HUES64 (cell line): Measurements from ENCODE around the gene PDK2.

Experiments used
- H3K27ac ChIP-seq: 2 replicates; pipeline ENCODE4 v1.7.0; 2013; ENCODE audit warnings: low read depth, low read length, inconsistent platforms
- H3K27me3 ChIP-seq: 2 replicates; pipeline ENCODE4 v1.6.1; 2013; ENCODE audit warnings: mild to moderate bottlenecking, low read length; ENCODE audit not compliant: insufficient read depth
- H3K36me3 ChIP-seq: 2 replicates; pipeline ENCODE4 v1.6.1; 2013; ENCODE audit warnings: mild to moderate bottlenecking, low read length; ENCODE audit not compliant: insufficient read depth
- H3K4me1 ChIP-seq: 2 replicates; pipeline ENCODE4 v1.6.1; 2013; ENCODE audit warnings: mild to moderate bottlenecking, low read length, moderate library complexity; ENCODE audit not compliant: insufficient read depth
- H3K4me3 ChIP-seq: 2 replicates; pipeline ENCODE4 v1.5.1; 2013; ENCODE audit warnings: mild to moderate bottlenecking, low read length, moderate library complexity
- H3K9ac ChIP-seq: 2 replicates; pipeline ENCODE4 v1.6.1; 2013; ENCODE audit warnings: mild to moderate bottlenecking, low read depth, low read length
- H3K9me3 ChIP-seq: 2 replicates; pipeline ENCODE4 v1.6.1; 2013; ENCODE audit warnings: low read depth, low read length; ENCODE audit not compliant: insufficient read depth
- WGBS: fragments of 150-250, 120-280 bp; methylation state at CpG from one replicate; pipeline ENCODE4 v1.1.7; 2013; ENCODE audit warnings: missing lambda C conversion rate; 5-methylcytosine and 5-hydroxymethylcytosine counted together

Gene PDK2

DNA sequence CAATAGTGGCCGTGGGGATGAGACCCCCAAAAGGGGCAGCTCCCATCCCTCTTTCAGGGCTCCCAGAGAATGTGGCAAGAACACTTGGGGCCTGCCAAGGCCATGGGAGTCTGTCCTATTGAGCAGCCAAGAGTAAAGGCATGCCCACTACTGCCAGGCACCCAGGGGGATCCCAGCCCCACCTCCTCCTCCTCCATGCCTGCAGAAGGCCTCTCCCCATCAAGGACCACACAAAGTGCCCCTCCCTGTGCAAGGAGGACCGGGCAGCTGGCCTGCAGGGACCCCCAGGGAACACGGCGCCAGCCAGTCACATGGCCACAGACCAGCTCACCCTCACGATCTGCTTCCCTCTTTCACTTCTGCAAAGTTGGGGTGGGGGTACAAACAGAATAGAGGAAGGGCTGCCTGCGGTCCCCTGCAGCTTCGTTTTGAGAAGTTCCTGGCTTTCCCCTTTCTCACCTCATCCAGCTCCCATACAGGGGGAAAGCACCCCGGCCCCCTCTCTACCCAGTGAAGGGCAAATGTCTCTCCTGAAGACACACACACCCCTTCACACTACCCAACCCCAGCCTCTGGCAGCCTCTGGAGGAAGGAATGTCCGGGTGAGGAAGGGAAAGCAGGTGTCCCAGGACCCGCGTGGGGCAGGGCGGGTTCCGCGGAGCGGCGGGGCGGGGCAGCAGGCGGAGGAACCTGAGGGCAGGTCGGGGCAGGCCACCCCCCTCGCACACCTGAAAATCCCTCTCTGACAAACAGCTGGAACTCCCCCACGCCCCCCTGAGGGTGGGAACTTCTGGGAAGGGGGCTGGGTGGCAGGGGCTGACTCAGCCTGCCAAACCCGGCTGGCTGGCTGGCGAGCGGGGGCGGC is 53.3 kb downstream of the PDK2 start:
- no peak overlapping the region for H3K27ac ChIP-seq

DNA sequence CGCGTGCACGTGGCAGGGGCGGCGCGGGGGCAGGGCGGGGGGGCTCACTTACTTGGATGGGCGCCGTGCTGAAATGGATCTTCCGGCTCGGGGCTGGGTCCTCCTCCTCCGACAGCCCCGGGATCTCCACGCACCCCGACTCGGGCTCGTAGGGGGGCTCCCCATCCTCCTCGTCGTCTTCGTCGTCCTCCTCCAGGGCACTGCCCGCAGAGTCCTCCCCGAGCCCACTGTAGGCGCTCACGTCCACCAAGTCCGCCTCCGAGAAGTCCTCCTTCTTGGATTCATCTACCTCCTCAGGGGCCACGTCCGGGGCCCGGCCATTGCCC is 53.9 kb downstream of the PDK2 start:
- Histone ChIP-seq H3K27ac (no peak overlapping the region), H3K9me3 (no peaks in the 10 kb centered on the region), H3K9ac (no peak overlapping the region), H3K27me3 (peaks cover 17% of the 10 kb centered on the region), H3K4me1 (peaks cover 17% of the 10 kb centered on the region; the same call in 1 of the 2 replicates), H3K36me3 (peaks cover 10% of the 10 kb centered on the region; the same call in 1 of the 2 replicates), H3K4me3 (peak overlapping the region; percentile 69)
- WGBS: under 1% methylated on average over 30 of the region's 30 CpGs

More for the DNA sequence above, 53.3 kb downstream of the PDK2 start:
- 7% methylated on average over 25 of the region's 25 CpGs for WGBS
- no peaks in the 10 kb centered on the region for H3K9me3 ChIP-seq
- peaks cover 17% of the 10 kb centered on the region; the same call in 1 of the 2 replicates for H3K4me1 ChIP-seq
- H3K36me3 ChIP-seq: peaks cover 15% of the 10 kb centered on the region; the same call in 1 of the 2 replicates
- H3K27me3 ChIP-seq: peaks cover 17% of the 10 kb centered on the region
- peak overlapping the region; percentile 69 for H3K4me3 ChIP-seq
- H3K9ac ChIP-seq: no peak overlapping the region

DNA sequence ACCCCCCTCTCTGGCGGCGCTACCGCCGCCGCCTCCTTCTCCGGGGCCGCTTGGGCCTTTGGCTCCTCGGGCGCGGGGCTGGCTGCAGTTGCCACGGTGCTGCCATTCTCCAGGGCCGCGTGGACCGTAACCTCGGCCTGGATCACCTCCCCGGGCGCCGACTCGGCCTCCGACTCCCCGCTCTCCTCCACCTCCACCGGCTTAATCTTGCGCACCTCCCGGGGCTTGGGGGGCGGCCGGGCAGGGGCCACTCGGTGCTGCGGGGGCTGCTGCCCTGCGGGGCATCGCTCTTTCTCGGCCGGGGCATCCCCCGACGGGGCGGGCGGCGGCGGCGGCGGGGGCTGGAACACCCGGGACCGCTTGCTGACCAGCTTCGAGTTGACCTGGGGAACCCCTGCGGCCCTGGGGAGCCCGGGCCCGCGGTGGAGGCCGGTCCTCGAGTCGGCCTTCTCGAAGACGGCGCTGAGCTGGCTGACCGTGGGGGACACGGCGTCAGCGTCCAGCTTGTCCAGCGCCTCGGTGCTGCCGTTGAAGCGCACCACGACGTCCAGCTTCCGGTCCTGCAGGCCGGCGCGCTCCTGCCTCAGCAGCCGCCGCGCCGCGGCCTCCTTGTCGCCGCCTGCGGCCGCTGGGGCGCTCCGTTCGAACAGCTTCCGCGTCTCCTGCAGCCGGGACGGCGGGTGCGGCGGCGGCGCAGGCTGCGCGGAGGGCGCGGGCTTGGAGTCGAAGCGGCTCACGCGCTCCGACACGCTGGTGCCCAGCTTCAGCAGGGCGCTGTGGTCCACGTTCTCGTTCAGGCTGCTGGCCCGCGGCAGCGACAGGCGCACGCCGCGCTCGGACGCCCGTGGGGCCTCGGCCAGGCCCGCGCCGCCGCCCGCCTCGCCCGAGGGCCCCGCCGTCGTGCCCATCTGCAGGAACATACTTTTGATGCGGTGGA is 54.5 kb downstream of the PDK2 start:
- H3K9me3 ChIP-seq: no peaks in the 10 kb centered on the region
- H3K9ac ChIP-seq: peak overlapping the region; percentile 35; the same call in 1 of the 2 replicates
- WGBS: under 1% methylated on average over 123 of the region's 123 CpGs
- peak overlapping the region; percentile 69 for H3K4me3 ChIP-seq
- no peak overlapping the region for H3K27ac ChIP-seq
- peaks cover 17% of the 10 kb centered on the region for H3K27me3 ChIP-seq
- peaks cover 5% of the 10 kb centered on the region; the same call in 1 of the 2 replicates for H3K36me3 ChIP-seq
- H3K4me1 ChIP-seq: peaks cover 17% of the 10 kb centered on the region; the same call in 1 of the 2 replicates

DNA sequence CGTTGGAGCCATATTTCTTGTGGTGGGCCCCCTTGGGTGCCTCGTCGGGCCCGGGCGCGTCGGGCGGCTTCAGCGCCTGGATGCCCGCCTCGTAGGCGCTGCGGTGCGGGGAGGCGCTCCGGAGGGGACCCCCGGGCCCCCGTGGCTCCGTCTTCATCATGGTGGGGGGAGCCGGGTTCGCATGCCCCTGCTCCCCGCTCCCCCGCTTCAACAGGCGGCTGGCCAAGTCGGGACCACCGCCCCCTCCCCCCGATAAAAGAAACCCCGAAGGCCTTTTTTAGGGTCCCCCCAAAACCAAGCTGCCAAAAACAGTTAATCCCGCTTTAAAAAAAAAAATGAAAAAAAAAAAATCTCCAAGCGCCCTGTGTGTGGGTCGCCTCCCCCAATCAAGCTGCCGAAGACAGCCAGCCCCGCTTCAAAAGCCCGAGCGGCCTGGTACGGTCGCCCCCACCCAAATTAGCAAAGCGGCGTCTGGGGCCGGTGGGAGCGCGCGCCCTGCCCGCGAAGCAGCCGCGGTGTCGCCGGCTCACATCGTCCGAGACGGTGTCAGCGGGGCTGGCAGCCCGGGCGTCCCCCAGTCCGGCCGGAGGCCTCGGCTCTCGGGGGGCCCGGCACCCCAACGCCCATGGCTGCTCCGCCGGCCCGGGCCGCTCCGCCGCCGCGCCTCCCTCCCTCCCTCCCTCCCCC is 55.3 kb downstream of the PDK2 start, which contains the start of gene PPP1R9B:
PPP1R9B (minus strand) TSS at position 324 of the 687 bp plus-strand sequence; CDS start at position 160, 164 bp downstream.
- Histone ChIP-seq H3K36me3 (no peaks in the 10 kb centered on the region), H3K4me1 (peaks cover 24% of the 10 kb centered on the region), H3K27me3 (peaks cover 17% of the 10 kb centered on the region), H3K4me3 (peak within 1 kb of the TSS; percentile 69), H3K9me3 (no peaks in the 10 kb centered on the region), H3K27ac (peak within 1 kb of the TSS; percentile 69; the same call in 1 of the 2 replicates), H3K9ac (peak within 1 kb of the TSS; percentile 41)
- WGBS: under 1% methylated on average over 69 of the region's 69 CpGs

DNA sequence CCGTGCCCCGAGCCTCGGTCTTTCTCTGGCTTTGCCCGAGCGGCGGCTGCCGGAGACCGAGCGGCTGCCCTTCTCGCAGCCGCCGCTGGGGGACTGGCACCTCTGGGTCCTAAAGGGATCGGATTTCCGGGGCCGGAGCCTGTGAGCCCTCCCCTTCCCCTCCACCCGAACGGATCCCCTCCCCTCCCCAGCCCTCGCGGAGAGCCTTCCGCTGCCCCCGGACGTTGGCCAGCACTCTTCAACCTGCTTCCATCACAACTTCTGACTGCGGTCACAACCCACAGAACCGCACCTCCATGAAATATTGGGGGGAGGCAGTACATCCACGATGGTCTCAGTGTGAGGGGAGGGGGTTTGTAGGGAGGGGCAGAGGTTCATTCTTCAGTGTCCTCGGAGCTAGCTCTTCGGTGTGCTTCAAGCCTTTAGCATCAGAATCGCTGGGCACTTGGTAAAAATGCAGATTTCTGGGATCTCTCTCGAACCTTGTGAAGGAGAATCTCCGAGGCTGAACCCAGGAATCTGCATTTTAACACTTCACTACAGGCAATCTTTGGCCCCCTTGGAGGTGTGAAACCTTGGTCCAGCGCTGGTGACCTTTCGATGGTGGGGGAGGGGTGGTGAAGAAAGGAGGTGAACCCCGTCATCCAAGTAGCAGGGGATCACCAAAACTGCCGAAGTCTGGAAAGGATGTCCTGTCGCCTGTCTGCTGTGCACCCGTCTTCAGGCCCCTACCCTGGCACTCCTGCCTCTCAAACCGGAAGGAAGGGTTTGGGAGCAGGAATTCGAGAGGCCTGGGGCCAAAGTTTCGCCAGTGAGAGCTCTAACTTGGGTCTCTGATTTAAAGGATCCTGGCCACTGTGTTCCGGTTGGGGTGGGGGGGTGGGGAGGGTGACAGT is 56.1 kb downstream of the PDK2 start:
- H3K4me3 ChIP-seq: peak overlapping the region; percentile 69
- under 1% methylated on average over 40 of the region's 40 CpGs for WGBS
- no peaks in the 10 kb centered on the region for H3K9me3 ChIP-seq
- H3K36me3 ChIP-seq: no peaks in the 10 kb centered on the region
- peak overlapping the region; percentile 69; the same call in 1 of the 2 replicates for H3K27ac ChIP-seq
- H3K9ac ChIP-seq: peak overlapping the region; percentile 41; the same call in 1 of the 2 replicates
- peaks cover 26% of the 10 kb centered on the region for H3K4me1 ChIP-seq
- H3K27me3 ChIP-seq: peaks cover 17% of the 10 kb centered on the region

DNA sequence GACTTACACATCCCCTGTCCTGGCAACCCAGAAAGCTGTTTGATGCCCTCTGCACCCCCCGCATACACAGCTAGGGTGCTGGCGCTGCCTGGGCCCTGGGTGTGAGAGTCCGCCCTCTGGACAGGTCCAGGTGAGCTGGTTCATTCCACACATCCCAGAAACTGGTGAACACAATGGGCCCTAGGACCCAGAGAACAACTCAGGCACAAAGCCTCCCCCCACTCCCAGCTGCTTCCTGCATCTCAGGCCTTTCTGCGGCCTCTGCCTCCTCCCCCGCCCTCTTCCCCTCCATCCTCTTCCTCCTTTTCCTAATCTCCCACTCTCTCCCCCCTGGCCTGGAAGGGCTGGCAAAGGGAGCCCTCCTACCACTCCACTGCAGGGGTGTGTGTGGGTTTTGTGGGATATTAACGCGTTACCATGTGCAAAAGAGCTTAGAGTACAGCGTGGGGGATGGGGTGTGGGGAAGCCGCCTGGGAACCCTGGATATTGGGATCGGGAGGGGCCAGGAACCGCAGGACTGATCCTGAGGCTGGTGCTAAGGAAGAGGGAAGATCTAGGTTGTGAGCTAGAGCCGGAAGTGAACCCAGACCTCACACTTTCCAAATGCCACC is 56.9 kb downstream of the PDK2 start:
- Histone ChIP-seq H3K9me3 (no peaks in the 10 kb centered on the region), H3K27me3 (peaks cover 17% of the 10 kb centered on the region), H3K4me1 (peaks cover 26% of the 10 kb centered on the region), H3K4me3 (peak overlapping the region; percentile 69), H3K36me3 (no peaks in the 10 kb centered on the region), H3K9ac (peak overlapping the region; percentile 38; the same call in 1 of the 2 replicates), H3K27ac (peak overlapping the region; percentile 57)
- 4% methylated on average over 12 of the region's 12 CpGs for WGBS

DNA sequence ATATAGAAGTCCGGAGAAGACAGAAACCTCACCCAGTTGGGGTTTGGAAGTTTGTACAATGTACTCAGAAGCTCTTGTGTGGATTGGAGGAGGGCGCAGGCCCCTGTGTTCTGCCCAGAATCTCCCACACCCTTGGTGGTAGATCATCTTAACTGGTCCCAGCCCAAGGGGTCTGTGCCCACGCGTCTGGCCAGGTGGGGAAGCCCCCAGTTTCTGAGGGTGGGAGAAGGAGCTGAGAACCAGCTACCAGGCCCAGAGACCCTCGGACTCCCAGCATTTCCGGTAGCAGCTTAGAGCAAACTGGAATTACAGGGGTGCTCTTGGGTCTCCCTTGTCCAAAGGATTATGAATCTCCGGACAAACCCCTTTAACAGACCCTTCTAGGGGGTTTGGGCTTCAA is 57.6 kb downstream of the PDK2 start:
- Histone ChIP-seq H3K4me1 (peaks cover 26% of the 10 kb centered on the region), H3K9me3 (no peaks in the 10 kb centered on the region), H3K36me3 (no peaks in the 10 kb centered on the region), H3K27ac (no peak overlapping the region), H3K27me3 (peaks cover 17% of the 10 kb centered on the region), H3K9ac (peak overlapping the region; percentile 38; the same call in 1 of the 2 replicates), H3K4me3 (no peak overlapping the region)
- 85% methylated on average over 6 of the region's 7 CpGs for WGBS

DNA sequence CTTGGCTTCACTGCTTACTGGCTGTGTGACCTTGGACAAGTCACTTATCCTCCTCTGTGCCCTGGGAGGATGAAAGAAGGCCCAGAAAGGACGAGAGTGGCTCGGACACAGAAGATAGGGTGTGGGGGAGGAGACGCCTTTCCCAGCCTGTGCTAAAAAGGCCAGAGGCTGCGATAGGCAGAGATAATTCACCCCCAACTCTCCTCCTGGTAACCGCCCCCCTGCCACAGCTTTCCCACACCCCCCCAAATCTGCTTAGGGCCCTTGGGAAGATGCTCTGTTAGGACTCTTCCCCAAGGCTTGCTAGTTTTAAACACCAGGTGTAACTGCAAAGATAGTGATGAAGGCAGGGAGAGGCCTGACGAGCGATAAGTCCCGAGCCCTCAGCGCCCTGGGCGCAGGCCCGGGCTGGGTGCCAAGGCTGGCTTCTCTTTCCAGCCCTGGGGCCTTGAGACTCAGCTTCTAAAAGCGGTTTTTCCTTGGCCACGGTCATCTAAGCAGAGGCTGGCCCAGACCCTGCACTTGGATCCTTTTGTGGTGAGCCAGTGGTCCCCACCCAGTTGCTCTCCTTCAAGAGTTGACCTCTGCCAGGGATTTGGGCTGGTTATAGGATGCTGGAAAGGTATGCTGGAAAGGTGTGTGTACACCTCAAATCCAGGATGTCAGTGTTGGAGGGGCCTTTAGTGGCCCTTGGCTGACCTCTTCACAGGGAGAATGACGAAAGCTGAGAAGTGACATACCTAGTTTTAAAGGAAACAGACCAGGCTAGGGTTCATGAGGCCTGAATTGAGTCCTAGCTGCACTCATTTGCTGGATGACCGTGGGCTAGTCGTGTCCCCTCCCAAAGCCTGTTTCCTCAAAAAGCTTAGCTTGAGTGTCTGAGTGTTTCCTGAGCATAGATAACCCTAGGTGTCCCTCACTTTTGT is 58.8 kb downstream of the PDK2 start:
- H3K27me3 ChIP-seq: peaks cover 17% of the 10 kb centered on the region
- H3K4me3 ChIP-seq: no peak overlapping the region
- no peak overlapping the region for H3K9ac ChIP-seq
- no peak overlapping the region for H3K27ac ChIP-seq
- peaks cover 19% of the 10 kb centered on the region for H3K4me1 ChIP-seq
- H3K9me3 ChIP-seq: no peaks in the 10 kb centered on the region
- WGBS: 92% methylated on average over 16 of the region's 16 CpGs
- H3K36me3 ChIP-seq: no peaks in the 10 kb centered on the region

DNA sequence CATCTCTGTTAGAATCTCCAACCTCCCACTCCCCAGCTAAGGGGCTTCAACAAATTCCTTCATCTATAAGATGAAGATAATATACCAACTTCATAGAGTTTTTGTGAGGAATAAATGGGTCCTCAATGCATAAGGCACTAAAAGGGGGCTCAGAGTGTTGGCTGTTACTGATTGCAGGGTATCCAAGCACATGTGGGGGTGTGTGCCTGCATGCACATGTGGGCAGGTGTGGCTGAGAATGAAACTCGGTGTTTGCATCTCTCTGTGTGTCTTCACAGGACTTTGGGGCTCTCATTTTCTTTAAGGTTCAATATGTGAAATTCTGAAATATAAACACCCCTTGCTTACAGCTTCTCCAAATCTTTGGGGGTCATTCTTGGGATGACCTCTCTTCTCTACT is 59.5 kb downstream of the PDK2 start:
- peaks cover 11% of the 10 kb centered on the region for H3K27me3 ChIP-seq
- H3K4me3 ChIP-seq: no peak overlapping the region
- no peaks in the 10 kb centered on the region for H3K36me3 ChIP-seq
- no peak overlapping the region for H3K27ac ChIP-seq
- WGBS: 100% methylated on average over 1 of the region's 1 CpG
- H3K9me3 ChIP-seq: no peaks in the 10 kb centered on the region
- peaks cover 19% of the 10 kb centered on the region for H3K4me1 ChIP-seq
- no peak overlapping the region for H3K9ac ChIP-seq
